GM12878 (cell line): ENCODE data around the gene SLC38A2. TPM values are rescaled to one million over a fixed set of nuclear protein-coding genes. Genes with fewer than 3 reads are reported as not detected.

Experiments
- ATAC-seq: fragments of 200-7000 bp; cut with Tn5 transposase; 3 replicates; pipeline ENCODE4 v1.9.1; 2020; ENCODE audit warnings: mild to moderate bottlenecking, moderate library complexity
- BruUV-seq: library from RNA; stranded (reverse); fragments of 400-500 nt; replicated peaks from 2 replicates; lab custom pipeline; 2021; lab: Mats Ljungman, UMichigan
- CTCF ChIA-PET: fragments of 300-600 bp; sonication (Branson Sonifier 250); formaldehyde crosslinking; extraction: SDS; loops from one replicate; lab custom pipeline; 2021; ENCODE audit warnings: inconsistent platforms; lab: Yijun Ruan, JAX
- POLR2A ChIA-PET: fragments of 350-600 bp; formaldehyde crosslinking; extraction: SDS; loops from one replicate; lab custom pipeline; 2021; ENCODE audit warnings: inconsistent platforms; lab: Charles Lee
- RAD21 ChIA-PET: fragments of 300-600 bp; sonication (Branson Sonifier 250); formaldehyde crosslinking; loops from one replicate; lab custom pipeline; 2023; ENCODE audit warnings: antibody characterized with exemption; ENCODE audit not compliant: unreplicated experiment; lab: Charles Lee
- SMC1A ChIA-PET: fragments of 300-600 bp; sonication (Branson Sonifier 250); formaldehyde crosslinking; loops from one replicate; lab custom pipeline; 2023; ENCODE audit not compliant: unreplicated experiment, uncharacterized antibody; lab: Charles Lee
- DNase-seq: peaks from one replicate; pipeline ENCODE4 v3.0.0-alpha.2; 2011; ENCODE audit warnings: low read depth, low spot score
- FAIRE-seq: peaks from 3 replicates; lab custom pipeline; 2011; peaks lifted over from hg19 to GRCh38; lab: Jason Lieb, UNC
- H2AFZ ChIP-seq: 2 replicates; pipeline ENCODE4 v1.6.0; 2011; ENCODE audit warnings: low read depth, low read length, control low read depth; ENCODE audit not compliant: control insufficient read depth
- H3K27ac ChIP-seq: 2 replicates; pipeline ENCODE4 v1.5.1; 2011; ENCODE audit warnings: control low read depth; ENCODE audit not compliant: control insufficient read depth, insufficient read depth
- H3K27me3 ChIP-seq, 2 experiments: replicated peaks in 1 of 2; 2 replicates each; pipeline versions ENCODE4 v1.6.0 to v1.6.1; 2011; ENCODE audit warnings: low read length in 1 of 2; ENCODE audit not compliant: control insufficient read depth in 2 of 2, insufficient read depth in 2 of 2
- H3K36me3 ChIP-seq, 2 experiments: 2 replicates each; pipeline ENCODE4 v1.5.1; 2011; ENCODE audit warnings: low read length in 1 of 2; ENCODE audit not compliant: control insufficient read depth in 2 of 2, insufficient read depth in 2 of 2
- H3K4me1 ChIP-seq: 2 replicates; pipeline ENCODE4 v1.6.1; 2011; ENCODE audit warnings: mild to moderate bottlenecking, low read length, moderate library complexity, mixed read lengths; ENCODE audit not compliant: control insufficient read depth, insufficient read depth
- H3K4me2 ChIP-seq: 2 replicates; pipeline ENCODE4 v1.6.0; 2011; ENCODE audit warnings: control low read depth; ENCODE audit not compliant: control insufficient read depth, insufficient read depth
- H3K4me3 ChIP-seq: fragments of 200-600 bp; sonication (generic); 2 replicates; pipeline ENCODE4 v1.5.1; 2016
- H3K79me2 ChIP-seq: 2 replicates; pipeline ENCODE4 v1.6.0; 2011; ENCODE audit warnings: low read length; ENCODE audit not compliant: control insufficient read depth, insufficient read depth
- H3K9ac ChIP-seq: 2 replicates; pipeline ENCODE4 v1.8.0; 2011; ENCODE audit warnings: low read length, control low read depth, mixed read lengths; ENCODE audit not compliant: control insufficient read depth, insufficient read depth
- H3K9me3 ChIP-seq: replicated peaks from 3 replicates; pipeline ENCODE4 v1.5.1; 2011; ENCODE audit warnings: mild to moderate bottlenecking, low read length; ENCODE audit not compliant: control insufficient read depth, insufficient read depth
- H4K20me1 ChIP-seq: 2 replicates; pipeline ENCODE4 v1.6.0; 2011; ENCODE audit not compliant: control insufficient read depth, insufficient read depth
- BHLHE40 ChIP-seq, 2 experiments: fragments of 450-650 bp in 1 of 2; IDR thresholded peaks; 2 replicates each; pipeline ENCODE4 v1.6.1; 2011 to 2017; ENCODE audit warnings: low read depth in 2 of 2, borderline replicate concordance in 1 of 2, improper control_type of control experiment in 1 of 2, low read length in 1 of 2, mild to moderate bottlenecking in 1 of 2
- HDAC2 ChIP-seq: fragments of 200-600 bp; sonication (generic); IDR thresholded peaks from 2 replicates; pipeline ENCODE4 v1.6.1; 2017
- IKZF2 ChIP-seq, 2 experiments: fragments of 450-650 bp; IDR thresholded peaks; 2 replicates each; pipeline ENCODE4 v1.6.1; 2017; ENCODE audit warnings: mild to moderate bottlenecking in 2 of 2, moderate library complexity in 2 of 2
- SMAD1 ChIP-seq: fragments of 450-650 bp; IDR thresholded peaks from 2 replicates; pipeline ENCODE4 v1.6.1; 2018; ENCODE audit warnings: mild to moderate bottlenecking, low read depth; ENCODE audit not compliant: partially characterized antibody
- ZSCAN29 ChIP-seq: fragments of 450-650 bp; IDR thresholded peaks from 2 replicates; pipeline ENCODE4 v1.6.1; 2017; ENCODE audit warnings: mild to moderate bottlenecking, moderate library complexity
- WGBS: methylation state at CpG from one replicate; pipeline ENCODE4 v1.1.6; 2016; ENCODE audit warnings: low lambda C conversion rate; ENCODE audit not compliant: insufficient replicate concordance, insufficient coverage; ENCODE audit errors: missing lambda C conversion rate; 5-methylcytosine and 5-hydroxymethylcytosine counted together
- in situ Hi-C: fragments of 300-500 bp; cut with MboI; formaldehyde crosslinking; loops from 9 replicates; pipeline ENCODE4 v1.14.3; 2018; ENCODE audit warnings: mixed read lengths
- intact Hi-C: fragments of 100-400 bp; cut with micrococcal nuclease; formaldehyde crosslinking; loops from one replicate; pipeline ENCODE4 v1.14.2; 2022; ENCODE audit not compliant: unreplicated experiment
- polyA plus RNA-seq, 11 experiments: library from polyadenylated mRNA; depleted of rRNA in 4 of 11; unstranded in 6 of 11; stranded (reverse) in 5 of 11; fragments of >200 nt; fragmentation: Nextera tagmentation in 4 of 11; fragmentation: Illumina TruSeq in 1 of 11; extraction: Ambion mirVana in 4 of 11; extraction: Trizol in 1 of 11; gene quantifications; 1 replicate in 1 of 11; 2 replicates in 10 of 11; pipeline versions ENCODE4 v1.2.1 to v1.2.3, GENCODE V29; 2011 to 2016; ENCODE audit warnings: inconsistent platforms in 2 of 11, missing spikeins in 2 of 11, low read depth in 1 of 11
- total RNA-seq, 4 experiments: library from RNA; depleted of rRNA in 3 of 4; stranded (reverse); fragments of >200 nt in 3 of 4; fragmentation: Illumina TruSeq in 1 of 4; extraction: Trizol in 1 of 4; gene quantifications; 2 replicates each; pipeline versions ENCODE4 v1.2.1 to v1.2.3, GENCODE V29; 2013 to 2021

The SLC38A2 gene
- total and polyA plus RNA-seq, 10 of the 15 experiments (the other 5 are each of a cell fraction or from before 2014, with no cell fraction given) = 36.2 to 118 (median 79.8) TPM

- H2AFZ ChIP-seq = no peak overlapping the region
- peak overlapping the region; percentile 75 for H3K4me3 ChIP-seq
- peaks cover 2 to 37% of the 10 kb centered on the region in 2 experiments for H3K36me3 ChIP-seq
- RAD21 ChIA-PET = interaction anchor here (1.2 to 3.4 kb wide), 8 partner anchors 13 to 305 kb away, joined by 3 to 19 read pairs (median 8); partner anchors contain the start of gene SLC38A1
- BruUV-seq = no TSS peak
- CTCF ChIA-PET = interaction anchor here (1.0 to 3.4 kb wide), 4 partner anchors 17 to 245 kb away, joined by 3 to 13 read pairs (median 4); no protein-coding TSS in a partner anchor
- peaks cover 75% of the 10 kb centered on the region for H3K79me2 ChIP-seq
- no peaks in the 10 kb centered on the region for H3K27me3 ChIP-seq
- peak overlapping the region; percentile 83 for H3K4me2 ChIP-seq
- no peak for ATAC-seq
- in situ Hi-C loops (loop anchor here (5.0 kb wide), 1 partner anchor 102 kb away; the partner anchor contains the start of gene SLC38A1), intact Hi-C loops (loop anchor here (5.0 to 10.0 kb wide), 9 partner anchors 103 to 1155 kb away; partner anchors contain the start of genes ANO6 and SCAF11)
- SMC1A ChIA-PET = interaction anchor here (0.9 to 4.5 kb wide), 13 partner anchors 12 to 300 kb away, joined by 3 to 28 read pairs (median 6); no protein-coding TSS in a partner anchor
- H3K27ac ChIP-seq = peak overlapping the region; percentile 8; the same call in 1 of the 2 replicates
- WGBS = 79% methylated on average over 7 of the region's 7 CpGs
- H3K9me3 ChIP-seq = no peaks in the 10 kb centered on the region
- no peaks in the 10 kb centered on the region; the same call in 1 of the 2 replicates for H4K20me1 ChIP-seq
- no peak for FAIRE-seq
- no peak for DNase-seq
- H3K4me1 ChIP-seq = peaks cover 24% of the 10 kb centered on the region
- POLR2A ChIA-PET = interaction anchor here (0.5 to 2.9 kb wide), 3 partner anchors 21 to 354 kb away, joined by 3 to 12 read pairs (median 3); no protein-coding TSS in a partner anchor
- TF ChIP-seq BHLHE40 (IDR thresholded peaks at IDR 0.05; ENCODE audit: borderline replicate concordance in 1 of 2, low read depth in 2 of 2, low read length in 1 of 2) (no peak), IKZF2 (IDR thresholded peaks at IDR 0.05) (no peak), ZSCAN29 (no peak), HDAC2 (no peak), SMAD1 (peak; percentile 25)
- peak overlapping the region; percentile 42; the same call in 1 of the 2 replicates for H3K9ac ChIP-seq
Measured at GRCh38 chr12:46369474-46370379, 2.8 kb downstream of the SLC38A2 start.
